GM18909 (cell line): ENCODE data around the gene PRKAG2.
"Not testable (repeated sequence)": the region's sequence is repeated elsewhere in the genome, so short reads cannot be mapped to it uniquely, and the experiment has no call there.

ENCODE experiments used
- ATAC-seq: cut with Tn5 transposase; IDR thresholded peaks from one replicate; pipeline ENCODE4 v1.9.1; 2021; ENCODE audit warnings: mild to moderate bottlenecking; ENCODE audit not compliant: unreplicated experiment, poor library complexity

PRKAG2 gene

DNA sequence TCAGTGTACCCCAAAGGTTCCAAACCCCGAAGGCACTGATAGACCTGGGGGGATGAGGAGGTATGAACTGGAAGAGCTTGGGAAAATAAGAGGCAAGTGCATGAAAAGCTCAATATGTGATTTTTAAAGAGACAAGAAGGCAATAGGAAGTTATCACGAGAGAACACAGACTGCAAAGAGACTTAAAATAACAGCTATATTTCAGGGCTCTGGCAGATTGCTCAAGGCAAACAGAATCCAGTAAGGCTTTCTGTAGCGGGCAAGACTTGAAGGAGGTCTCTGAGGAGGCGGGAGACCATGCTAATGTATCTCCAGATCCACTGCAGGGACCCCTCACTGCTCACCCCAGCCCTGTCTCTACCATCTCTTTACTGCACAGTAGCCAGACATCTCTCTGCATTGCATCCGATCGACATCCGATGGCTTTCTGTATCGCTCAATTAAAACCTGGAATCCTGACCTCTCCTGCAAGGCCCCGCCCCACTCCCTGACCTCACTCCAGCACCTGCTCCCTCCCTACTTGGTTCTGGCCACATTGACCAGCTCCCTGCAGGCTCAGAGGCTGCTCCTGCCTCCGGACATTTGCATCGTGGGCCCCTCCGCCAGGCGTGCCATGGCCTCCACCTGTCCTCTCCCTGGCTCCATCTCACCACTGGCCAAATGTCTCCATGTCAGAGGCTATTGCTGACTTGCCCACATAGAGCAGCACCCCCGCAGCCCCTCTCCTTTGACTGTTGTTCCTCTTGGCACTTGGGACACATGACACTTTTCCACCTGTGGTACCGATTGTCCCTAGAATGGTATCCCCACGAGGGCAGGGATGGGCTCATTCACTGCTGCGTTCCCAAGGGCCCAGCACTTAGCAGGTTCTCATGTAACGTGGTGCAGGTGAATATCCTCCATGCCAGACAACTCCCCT, 118.0 kb downstream of the PRKAG2 start:
- no peak for ATAC-seq

DNA sequence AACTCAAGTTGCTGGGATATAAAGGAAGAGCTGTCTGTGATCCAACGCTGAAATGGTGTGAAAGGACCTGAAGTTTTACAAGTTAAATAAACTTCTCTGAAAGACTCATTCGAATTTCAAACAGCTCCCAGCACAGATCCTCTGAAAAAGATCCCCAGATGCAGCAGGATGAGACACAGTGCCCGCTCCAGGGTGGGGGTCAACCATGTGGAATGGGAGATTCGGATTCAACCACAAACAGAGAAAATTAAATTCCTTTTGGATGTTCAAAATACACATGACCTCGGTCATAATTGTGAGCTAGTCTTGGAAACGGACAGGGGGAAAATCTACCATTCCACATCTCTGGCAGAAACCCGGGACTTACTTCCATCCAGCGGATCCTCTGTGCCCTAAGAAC, 119.6 kb downstream of the PRKAG2 start:
- no peak for ATAC-seq

DNA sequence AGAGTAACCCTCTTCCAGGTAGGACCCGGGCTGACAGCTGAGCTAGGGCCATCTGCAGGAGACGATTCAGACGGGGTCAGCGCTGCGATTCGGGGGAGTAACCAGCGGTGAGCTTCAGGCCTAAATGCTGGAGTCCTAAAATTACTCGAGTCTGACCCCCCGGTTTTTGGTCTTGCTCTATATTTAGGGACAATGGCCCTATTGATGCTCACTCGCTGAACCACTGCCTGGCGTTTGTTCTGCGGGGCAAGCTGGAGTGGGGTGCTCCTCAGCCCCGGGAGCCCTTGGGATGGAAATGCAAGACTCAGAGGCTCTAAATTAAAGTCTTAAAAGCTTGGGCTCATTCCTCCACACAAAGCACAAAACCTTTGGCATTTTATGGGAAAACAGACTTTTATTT, 120.0 kb downstream of the PRKAG2 start:
- no peak for ATAC-seq

DNA sequence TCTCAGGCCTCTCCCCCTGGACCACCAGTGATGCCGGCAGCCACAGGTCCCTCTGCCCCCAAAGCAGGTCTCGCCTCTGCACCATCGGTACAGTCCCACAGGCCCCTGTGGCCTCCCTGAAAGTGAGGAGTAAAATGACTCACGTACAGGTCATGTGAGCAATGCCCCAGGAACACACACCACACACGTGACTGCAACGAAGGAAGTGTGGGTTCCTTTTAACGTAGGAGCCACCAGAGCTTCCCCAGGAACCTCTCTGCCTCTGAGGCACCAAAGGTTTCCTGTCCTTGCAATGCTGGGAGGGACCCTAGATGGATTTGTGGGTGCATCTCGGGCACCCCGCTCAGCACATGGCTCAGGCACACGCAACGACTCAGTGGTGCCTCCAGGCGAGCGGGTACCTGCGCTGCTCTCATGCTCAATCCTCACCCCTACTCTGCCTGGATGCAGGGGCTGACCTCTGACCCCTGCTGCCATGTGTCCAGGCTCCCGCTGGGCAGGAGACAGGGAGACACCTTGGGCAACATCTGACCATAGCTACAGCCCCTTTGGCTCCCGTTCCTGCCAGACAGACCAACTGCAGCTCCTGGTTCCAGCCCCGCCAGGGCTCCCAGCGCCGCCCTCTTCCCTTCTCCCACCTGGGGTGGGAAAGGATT, 120.7 kb downstream of the PRKAG2 start:
- ATAC-seq: no peak

DNA sequence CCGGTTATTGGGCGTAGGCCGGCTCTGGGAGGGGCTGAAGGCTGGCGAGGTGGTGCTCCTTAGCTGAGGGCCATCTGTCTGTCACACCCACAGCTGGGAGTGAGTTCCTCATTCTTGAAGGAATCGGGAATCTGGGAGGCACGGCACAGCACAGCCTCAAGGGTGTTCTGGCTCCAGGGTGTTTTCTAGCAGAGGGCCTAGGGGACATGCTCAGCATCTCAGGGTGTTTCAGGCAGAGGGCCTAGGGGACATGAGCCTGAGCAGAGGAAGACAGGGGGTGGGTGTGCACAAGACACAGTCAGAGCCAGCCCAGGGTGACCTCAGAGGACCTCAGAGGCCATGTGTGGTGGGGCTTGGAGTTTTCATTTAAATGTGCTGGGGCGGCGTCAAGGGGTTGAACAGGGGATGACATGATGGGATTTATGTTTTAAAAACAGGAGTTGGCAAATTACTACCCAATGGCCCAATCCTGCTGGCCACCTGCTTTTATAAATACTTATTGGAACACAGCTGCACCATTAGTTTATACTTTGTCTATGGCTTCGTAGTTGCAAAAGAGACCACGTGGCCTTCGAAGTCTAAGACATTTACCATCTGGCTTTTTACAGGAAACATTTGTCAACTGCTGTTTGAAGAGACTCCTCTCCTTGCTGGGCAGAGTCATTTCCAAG, 121.6 kb downstream of the PRKAG2 start:
- no peak for ATAC-seq

DNA sequence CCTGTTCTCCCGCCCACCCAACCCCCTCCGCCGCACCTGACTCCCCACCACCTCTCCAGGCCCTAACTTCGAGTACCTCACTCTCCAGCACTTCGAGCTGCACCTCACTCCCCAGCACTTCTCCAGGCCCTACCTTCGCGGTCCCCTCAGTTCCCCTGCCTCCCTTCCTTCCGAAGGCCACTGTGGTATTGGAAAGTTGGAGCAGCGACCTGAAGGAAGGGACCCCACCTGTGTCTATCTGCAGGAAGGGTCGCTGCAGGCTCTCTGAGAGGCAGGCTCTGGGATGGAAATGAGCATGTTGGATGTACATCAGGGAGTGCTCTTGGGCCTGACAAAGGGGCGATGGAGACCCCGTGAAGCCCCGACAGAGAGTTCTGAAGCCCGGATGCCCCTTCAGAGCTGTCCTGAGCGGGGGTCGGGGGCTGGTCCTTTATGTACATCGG, 122.2 kb downstream of the PRKAG2 start:
- no peak for ATAC-seq

DNA sequence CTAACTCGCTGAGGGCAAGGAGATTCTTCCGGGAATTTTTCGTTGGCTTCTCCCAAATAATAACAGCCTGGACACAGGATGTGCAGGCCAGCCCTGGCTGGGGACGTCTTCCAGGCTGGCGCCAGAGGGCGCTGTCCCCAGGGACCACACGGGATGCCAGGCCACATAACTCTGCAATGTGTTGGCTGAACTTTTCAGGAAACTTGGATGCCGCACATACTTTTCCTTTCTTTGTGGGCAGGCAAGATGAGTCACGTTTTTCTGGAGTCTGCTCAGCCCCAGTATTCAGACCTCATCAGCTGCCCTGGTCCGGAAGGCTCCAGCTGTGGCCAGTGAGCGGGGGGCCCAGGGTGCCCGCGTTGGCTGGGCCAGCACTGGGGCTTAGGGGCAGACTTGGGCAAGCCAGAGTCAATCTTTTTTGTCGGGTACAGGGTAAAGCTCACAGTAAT, 122.7 kb downstream of the PRKAG2 start:
- ATAC-seq: no peak

DNA sequence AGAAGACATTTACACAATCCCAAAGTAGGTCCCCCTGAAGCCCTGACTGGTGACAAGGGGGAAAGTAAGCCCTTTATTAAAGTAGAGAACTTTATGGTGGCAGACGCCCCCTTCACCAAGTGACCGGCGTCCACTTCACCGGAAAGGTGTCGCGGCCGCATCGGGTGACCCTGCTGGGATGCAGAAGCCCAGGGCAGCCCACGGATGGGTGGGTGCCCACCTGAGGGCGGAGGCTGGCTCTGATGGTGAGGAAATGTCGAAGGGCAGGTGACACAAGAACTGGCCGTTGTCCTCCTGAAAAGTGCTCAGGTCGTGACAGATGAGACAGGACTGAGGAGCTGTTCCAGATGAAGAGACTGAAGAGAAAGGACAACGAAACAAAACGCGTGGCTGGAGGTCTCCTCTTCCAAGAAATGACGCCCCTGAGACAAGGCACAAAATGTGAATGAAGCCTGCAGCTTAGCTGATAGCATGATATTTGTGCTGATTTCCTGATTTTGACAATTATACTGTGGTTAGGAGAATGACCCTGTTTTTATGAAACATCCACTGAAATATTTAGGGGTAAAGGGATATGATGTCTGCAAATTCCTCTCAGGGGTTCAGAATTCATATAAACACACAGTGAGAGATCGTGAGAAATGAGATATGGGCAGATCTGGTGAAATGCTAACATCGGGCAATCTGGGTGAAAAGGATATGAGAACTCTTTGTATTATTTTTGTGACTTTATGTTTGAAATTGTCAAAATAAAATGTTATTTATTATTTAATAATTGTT, 123.9 kb downstream of the PRKAG2 start:
- ATAC-seq: no peak

DNA sequence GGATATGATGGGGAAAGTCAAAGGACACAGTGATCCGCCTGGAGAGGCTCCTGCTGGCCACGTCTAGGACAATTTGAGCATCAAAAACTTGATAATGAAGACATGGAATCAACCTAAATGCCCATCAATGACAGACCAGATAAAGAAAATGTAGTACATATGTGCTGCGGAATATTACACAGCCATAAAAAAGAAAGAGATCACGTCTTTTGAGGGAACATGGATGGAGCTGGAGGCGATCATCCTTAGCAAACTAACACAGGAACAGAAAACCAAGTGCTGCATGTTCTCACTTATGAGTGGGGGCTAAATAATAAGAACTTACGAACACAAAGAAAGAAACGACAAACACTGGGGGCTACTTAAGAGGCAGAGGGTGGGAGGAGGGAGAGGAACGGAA, 124.9 kb downstream of the PRKAG2 start:
- no peak for ATAC-seq

DNA sequence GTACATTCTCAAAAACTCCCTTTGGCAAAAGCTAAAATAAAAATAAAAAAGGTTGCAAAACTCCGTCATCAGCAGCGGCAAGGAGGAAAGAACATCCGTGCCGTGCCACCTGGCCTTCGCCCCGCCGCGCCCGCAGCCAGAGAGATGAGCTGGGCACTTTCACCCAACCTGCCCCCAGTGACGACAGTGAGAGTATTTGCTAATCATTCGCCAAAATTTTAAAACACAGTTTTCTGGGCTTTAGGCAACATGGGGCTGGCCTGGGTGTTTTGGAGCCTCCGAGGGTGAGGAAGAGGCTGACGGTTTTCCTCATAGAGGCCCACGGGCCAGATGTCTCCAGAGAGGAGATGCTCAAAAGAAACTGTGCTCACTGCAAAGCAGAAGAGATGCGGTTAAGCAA, 128.2 kb downstream of the PRKAG2 start:
- no peak for ATAC-seq

DNA sequence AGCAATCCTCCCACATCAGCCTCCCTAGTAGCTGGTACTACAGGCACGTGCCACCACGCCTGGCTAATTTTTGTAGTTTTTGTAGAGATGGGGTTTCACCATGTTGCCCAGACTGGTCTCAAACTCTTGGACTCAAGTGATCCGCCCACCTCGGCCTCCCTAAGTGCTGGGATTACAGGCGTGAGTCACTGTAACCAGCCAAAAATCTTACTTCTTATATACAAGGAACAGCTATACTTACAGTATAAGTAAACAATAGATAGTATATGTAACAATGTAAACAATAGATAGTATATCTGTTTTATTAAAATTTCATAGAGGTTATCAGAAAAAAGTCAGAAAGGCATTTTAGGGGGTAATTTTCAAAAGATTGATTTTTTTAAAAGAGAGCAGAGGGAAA, 128.9 kb downstream of the PRKAG2 start:
- ATAC-seq: not testable (repeated sequence)

DNA sequence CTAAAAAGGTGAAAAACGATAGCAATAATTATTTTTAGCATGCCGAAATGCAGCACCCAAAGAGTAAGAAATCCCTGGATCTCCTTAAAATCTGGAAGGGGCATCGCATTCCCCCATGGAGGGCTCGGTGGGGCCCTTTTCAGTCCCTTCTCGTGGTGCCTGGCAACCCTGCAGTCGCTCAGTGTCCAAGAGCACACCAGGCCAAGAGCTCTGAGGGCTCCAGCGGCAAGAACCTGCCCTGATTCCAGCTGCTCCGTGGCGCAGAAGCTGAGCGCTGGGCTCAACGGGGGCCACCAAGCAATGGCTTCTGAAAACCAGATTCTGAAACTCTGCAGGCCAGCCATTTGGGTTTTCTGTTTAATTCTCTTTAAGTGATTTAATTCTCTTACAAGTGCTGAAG, 131.2 kb downstream of the PRKAG2 start:
- ATAC-seq: no peak

DNA sequence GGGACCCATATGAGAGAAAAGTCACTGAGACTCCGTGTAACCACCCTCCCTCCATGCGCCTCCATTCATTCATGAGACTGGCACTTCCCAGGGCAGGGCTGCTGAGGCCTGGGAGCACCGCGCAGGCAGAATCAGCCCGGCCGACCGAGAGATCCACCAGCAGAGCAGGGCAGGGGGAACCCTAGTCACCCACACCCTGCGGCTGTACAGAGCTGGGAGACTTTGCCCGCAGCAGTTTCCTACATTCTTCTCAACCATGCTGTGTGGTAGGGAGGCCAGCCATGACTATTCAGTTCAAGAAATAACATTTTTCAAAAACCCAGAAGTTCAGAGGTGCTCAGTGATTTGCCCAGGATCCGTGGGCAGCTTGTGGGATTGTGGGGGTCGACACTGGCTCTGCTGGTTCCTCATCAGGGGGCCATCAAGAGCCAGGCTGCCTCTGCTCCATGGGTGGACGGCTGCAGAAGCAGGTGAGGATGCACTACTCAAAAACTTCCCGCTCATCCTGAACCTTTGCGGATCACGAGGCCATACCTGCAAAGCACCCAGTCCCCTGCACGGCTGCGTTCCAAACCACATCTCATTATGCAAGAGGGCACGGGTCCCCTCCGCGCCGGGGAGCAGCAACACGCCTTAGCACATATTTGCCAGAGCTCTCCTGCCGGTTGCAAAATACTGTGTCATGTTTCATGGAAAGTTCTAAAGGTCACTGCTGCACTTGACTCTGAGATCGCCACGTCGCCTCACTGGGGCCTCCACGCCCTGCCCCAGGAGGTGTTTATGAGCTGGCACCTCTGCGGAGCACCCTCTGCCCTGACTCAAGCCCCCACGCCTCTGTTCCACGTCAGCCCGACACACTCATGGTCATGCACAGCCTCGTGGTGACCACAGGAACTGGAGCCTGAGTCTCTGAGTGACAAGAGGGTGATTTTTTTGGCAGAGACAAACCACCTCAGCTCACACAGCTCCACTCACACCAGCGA, 132.0 kb downstream of the PRKAG2 start:
- no peak for ATAC-seq

DNA sequence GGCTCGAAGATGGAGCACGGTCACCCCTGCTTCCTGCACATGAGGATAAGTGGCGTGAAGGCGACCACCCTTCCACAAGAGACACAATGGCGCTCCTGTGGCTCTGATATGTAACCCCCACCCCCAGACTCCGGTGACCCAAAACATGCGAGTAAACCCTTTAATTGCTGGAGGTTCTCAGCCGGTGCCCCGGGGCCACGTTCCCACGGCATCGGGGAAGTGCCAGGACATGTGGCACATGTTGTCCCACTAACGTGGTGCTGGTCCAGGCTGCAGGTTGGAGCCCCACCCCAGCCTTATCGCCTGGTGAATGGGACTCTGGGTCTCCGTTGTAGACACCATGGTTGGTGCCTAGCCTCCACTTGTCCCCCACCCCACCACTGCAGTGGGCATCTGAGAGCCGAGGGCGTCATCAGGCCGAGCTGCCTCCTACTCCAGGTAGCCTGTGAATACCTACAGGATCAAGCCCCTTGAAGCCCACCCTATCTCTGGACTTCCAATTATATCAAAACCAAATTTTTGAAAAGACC, 132.8 kb downstream of the PRKAG2 start:
- no peak for ATAC-seq

DNA sequence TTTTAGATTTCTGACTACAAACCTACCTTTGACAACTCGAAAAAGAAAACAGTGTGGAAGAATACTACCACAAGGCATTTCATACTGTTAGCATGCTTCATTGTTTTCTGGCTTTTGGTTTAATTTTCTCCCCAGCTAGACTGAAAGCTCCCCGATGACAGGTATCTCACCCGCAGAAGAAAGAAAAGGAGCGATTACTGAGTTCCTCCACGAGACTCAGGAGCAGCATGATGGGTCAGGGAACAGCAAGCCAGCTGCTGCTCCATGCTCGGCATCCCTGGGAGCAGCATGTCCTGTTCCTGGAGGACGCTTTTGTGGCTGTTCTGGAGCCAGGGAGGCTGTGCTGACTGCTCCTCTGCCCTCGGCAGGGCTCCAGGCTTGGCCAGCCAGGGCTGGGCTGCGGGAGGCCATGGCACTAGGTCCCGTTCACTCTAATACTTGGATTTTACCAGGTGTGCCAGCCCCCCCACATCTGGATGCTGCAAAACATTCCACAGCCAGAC, 133.4 kb downstream of the PRKAG2 start:
- no peak for ATAC-seq

DNA sequence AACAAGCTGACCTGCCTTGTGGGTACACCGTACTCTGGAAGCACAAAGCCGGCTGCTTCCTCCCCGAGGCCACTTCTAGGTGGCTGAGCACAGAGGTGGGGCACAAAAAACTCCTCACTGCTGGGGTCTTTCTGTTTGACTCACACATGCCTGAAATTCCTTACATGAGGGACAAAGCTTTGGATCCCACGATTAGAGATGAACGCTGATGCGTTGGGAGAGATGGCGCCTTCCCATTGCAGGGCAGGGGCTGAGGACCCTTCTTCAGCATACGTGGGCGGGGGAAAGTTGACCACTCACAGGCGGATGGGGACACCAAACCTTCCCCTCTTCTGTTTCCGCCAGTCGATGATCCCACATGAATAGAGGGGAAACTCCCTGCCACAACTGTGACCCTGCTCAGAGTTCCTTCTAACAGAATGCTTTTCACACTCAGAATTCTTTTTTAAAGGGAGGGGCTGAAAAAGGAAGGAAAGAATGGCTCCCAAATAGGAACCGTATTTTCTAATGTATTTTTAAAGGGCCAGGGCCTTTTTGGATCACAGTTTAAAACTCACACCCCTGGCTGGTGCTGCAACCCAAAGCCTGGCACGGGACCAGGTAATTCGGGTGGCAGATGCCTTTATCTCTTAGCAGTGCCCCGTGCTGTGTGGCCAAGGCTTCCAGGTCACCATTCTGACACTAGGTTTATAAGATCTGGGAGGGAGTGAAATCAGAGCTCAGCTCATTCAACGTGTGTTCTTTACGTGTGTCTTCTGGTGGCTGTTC, 134.0 kb downstream of the PRKAG2 start:
- ATAC-seq: no peak

DNA sequence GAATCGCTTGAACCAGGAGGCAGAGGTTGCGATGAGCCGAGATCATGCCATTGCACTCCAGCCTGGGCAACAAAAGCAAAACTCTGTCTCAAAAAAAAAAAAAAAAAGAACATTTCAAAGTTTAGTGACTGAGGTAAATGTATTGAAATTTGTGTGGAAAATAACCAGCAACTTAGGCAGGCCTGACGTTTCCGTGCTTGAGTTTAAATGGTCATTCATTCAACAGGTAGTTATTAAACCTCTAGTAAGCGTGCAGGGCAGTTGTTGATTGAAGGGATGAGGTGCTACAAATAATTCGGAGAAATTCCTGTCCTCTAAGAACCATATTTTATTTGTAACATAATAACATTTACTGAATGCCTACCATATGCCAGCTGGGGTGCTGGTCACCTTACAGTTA, 135.3 kb downstream of the PRKAG2 start:
- ATAC-seq: no peak
